GM18867 (cell line): ENCODE data around the gene ECI1.

Experiments used
- ATAC-seq: cut with Tn5 transposase; IDR thresholded peaks from one replicate; pipeline ENCODE4 v1.9.1; 2021; ENCODE audit warnings: mild to moderate bottlenecking, moderate library complexity; ENCODE audit not compliant: unreplicated experiment

Gene ECI1

DNA sequence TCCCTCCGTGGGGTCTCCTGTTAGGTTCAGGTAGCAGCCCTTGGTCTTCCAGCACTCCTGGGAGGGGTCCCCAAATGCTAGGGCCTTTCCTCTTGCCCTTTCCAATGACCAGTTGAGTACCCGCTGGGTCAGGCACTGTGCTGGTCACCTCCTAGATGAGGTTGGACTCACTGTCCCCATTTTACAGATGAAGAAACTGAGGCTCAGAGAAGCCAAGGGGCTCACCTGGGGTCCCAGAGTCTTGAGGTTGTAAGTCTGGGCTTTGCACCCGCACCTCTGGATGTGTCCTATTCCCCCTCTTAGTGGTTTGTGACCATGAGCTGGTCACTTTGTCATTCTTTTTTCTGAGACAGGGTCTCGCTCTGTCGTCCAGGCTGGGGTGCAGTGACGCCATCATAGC lies 53.6 kb downstream of the ECI1 start:
- no peak for ATAC-seq

GRCh38 chr16:2196981-2197511 lies 54.3 kb downstream of the ECI1 start:
- ATAC-seq = no peak

GRCh38 chr16:2196162-2196980 lies 55.0 kb downstream of the ECI1 start, which contains the start of gene CASKIN1:
Gene CASKIN1 (minus strand): TSS chr16:2196605. CDS start chr16:2196432, 173 bp downstream.
- no peak for ATAC-seq

DNA sequence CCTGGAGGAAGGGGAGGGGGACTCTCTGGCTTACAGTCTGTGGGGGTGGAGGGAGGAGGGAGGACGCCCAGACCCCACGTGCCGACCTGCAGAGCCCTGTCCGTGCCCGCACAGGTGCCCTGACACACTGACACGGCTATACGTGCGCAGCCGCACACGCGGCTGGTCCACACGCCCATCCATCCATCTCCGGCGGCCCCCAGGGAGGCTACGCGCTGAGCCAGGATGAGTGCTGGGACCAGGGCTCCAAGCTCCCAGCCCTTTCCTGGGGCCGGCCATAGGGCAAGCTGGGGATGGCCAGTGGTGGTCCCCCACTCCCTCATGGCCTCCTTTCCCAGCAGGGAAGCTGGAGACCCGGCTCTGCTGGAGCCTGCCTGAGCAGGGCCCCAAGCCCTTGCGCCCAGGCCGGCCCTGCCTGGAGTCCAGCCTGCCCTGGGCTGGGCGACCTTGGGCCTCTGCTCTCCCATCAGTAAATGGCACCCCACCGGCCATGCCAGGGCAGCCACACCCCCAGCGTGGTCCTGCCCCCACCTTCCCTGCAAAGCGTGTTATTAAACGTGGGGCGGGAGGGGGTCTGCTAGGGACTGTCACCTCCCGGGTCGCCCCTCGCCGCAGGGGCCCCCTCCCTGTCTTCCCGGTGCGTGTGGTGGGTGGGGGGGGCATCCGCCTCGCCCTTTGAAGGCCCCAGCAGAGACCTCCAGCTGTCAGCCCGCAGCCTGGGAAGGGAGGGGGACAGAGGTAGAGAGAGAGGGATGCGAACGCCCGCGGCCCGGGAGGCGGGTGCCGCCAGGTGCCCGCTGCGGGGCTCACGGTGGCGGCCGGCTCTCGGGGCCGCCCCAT lies 55.8 kb downstream of the ECI1 start:
- no peak for ATAC-seq

- no peak for ATAC-seq
Measured at GRCh38 chr16:2194852-2195321, 56.5 kb downstream of the ECI1 start.

DNA sequence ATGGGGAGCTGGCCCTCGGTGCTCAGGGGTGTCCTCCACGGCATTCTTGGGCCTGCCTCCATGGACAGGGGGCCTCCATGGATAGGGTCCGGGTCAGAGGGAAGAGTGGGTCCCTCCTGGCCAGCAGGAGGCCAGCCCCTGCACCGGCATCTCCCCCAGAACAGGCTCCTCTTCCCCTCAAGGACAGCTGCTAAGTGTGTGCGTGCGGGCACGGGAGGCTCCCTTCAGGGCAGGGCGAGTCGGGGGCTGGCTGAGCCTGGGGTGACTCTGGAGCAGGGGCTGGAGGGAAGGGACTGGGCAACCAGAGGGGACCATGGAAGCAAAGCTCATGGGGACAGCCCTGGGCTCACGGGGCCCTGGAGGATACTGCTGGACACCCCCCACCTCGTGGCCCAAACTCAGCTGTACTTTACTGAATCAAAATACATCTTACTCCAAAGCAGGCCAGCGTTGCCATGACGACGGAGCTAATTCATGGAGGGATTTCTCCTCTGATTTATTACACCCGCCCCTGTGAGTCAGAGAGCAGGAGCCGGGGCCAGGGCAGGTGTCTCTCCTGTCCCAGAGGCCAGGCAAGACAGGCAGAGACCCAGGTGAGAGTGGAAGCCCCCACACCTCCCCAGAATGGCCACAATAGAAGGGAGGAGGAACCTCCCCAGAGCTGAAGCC lies 57.1 kb downstream of the ECI1 start:
- ATAC-seq = no peak

DNA sequence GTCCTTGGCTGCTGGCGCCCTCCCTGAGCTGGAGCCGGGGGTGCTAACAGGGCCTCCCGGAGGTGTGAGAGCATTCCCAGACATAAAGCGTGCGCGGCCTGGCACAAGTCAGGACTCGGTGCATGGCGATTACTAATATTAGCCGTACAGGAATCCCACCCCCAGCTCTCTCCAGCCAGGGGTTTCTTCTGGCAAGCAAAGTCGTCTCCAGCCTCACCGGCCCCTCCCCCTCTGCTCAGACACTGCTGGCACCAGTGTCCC lies 60.0 kb downstream of the ECI1 start:
- no peak for ATAC-seq

DNA sequence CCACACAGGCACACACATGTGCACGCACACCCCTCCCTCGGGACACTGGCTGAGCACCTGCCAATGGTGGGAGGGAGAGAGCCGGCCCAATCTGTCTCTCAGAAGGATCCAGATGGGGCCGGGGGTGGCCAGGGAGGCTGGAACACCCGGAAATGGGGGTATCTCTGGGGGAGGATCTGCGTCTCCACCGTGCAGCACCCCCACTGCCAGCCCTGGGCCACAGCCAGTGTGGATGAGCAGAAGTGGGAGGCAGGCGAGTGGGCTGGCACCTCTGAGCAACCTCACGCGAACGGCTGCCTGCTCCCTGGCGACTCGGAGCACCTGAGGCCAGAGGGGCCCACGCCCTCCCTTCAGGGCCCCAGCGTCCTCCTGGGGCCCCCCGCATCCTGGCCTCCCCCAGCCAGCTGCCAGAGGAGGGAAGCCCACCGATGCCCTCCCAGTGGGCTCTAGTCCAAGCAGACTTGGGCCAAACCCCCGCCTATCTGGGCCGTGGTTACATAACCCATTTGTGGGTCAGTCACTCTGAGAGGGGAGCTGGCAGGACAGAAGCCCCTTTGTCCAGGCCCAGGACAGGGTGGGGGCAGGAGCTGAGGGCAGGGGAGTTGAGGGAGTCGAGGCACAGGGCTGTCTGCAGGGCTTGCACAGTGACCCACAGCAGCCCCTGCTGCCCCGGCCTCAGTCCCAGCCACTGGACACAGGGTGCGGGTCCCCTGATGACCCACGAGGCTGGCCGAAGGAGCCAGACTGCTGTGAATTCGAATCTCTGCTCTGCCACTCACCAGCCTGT lies 60.5 kb downstream of the ECI1 start:
- ATAC-seq = no peak

GRCh38 chr16:2190002-2190658 lies 61.3 kb downstream of the ECI1 start:
- ATAC-seq = no peak
